HG03175 (cell line): ENCODE measurements around the gene GALK1.
"Not testable (repeated sequence)": the region's sequence is repeated elsewhere in the genome, so short reads cannot be mapped to it uniquely, and the experiment has no call there.

Experiments used
- ATAC-seq: cut with Tn5 transposase; IDR thresholded peaks from one replicate; pipeline ENCODE4 v1.9.1; 2021; ENCODE audit warnings: mild to moderate bottlenecking, moderate library complexity; ENCODE audit not compliant: unreplicated experiment

Gene GALK1

DNA sequence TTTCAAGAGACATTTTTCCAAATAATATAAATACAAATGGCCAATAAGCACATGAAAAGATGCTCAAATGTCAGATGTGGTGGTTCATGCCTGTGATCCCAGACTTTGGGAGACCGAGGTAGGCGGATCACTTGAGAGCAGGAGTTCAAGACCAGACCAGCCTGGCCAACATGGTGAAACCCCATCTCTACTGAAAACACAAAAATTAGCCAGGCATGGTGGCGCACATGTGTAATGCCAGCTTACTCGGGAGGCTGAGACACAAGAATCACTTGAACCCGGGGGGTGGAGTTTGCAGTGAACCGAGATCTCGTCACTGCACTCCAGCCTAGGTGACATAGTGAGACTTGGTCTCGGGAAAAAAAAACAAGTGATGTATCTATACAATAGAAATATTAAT, 2.9 kb upstream of the GALK1 start:
- no peak for ATAC-seq

DNA sequence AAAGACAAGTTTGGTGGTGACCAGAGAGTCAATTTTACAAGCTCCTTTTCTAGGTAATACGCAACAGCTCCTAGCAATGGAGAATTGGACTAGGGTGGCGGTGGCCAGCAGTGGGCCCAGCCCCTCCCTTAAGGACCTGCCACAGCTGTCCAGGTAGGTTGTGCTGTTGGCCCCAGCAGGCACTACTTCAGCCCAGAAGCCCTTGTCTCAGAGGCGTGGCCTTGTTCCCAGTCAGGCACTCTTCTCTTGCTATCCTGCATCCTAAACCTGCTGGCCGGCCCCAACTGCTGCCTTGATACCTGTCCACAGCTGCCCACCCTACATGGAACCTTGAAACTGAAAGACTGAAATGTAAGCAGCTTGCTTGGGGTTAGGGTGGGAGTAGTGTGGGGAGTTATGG, 989 bp upstream of the GALK1 start:
- no peak for ATAC-seq

DNA sequence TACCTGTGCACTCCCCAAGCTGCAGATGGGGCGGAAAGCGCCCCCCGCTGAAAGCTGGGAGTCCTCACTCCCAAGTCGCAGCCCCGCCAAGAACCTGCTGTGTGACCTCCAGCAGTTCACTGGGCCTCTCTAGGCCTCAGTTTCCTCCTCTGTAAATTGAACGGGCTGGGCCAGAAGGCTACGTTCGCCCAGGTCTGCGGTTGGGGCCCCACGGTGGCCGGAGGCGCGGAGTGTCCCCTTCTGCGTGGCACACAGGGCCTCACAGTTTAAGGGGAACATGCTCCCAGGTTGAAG, 628 bp downstream of the GALK1 start:
- ATAC-seq = no peak

DNA sequence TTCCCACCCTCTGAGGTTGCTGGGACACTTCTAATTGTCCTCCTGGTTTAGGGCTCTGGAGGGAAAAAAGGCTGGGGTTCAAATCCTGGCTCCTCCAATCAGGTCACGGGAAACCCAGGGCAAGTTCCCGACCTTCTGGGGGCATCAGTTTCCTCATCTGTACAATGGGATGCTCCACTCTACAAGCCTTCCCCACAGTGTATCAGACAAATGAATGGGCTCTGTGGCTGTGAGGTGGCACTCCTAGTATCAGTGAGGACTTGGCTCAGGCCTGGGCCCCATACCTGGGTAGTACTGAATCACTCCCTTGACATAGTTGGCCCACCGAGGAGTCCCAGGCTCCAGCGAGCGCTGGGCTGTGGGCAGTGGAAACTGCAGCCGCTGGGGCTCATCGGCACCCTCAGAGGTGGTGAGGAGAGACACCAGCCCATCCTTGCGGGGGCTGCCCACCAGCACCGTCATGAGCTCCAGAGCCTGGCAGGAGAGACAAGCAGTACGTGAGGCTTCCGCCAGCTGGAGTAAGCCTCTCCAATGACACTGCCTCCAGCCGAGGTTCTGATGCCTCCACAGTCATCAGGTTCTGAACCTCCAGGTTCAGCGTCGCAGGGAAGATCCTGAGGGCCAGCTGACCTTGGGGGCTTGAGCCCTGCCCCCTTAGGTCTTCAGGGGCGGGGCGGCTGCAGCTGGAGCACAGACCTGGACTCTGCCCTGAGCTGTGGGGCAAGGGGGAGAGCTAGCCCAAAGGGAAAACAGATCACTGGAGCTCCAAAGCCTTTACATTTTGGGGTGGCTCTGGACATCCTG, 1.2 kb downstream of the GALK1 start:
- ATAC-seq = no peak

DNA sequence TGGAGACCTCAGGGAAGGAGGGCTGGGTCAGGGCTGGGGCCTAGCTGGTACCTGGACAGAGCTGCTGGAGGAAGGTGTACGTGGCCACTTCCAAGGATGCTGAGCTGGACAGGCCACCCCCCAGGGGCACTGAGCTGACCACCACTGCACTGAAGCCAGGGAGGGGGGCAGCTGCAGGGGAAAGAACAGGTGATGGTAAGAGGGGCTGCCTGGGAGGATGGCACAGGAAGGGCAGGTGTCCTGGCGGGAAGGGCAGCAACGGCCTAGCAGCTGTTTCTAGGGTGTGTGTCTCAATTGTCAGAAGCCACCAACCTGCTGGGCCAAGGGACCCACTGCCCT, 1.8 kb downstream of the GALK1 start:
- no peak for ATAC-seq

DNA sequence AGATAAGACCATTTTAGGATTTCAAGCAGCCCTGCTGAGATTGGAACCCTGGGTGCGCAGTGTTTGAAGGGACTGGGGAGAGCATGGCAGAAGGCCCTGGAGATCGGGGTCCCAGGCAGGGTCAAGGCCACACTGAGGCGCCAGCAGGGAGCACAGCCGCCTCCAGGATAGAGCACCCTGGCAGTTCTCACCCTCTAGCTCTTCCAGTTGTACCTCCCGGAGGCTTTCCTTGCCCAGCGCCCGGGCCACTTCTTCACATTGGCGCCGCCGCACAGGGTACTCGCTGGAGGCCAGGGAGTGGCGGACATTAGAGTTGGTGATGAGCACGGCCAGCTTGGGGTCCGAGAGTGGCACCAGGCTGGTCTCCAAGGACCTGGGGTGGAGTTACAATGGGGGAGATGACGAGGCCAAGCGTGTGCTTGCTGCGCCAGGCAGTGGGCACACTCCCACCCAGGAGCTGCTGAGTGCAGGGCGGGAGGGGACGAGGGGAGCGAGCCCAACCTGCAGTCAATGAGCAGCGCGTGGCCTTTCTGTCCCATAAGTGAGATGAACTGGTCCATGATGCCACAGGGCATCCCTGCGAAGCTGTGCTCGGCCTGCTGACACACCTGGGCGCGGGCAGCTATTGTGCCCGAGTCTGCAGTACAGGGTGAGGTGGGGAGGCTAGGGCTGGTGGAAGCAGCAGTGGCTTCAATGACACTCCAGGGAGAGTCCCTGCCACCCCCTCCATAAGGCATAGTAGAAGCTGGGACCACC, 2.3 kb downstream of the GALK1 start:
- no peak for ATAC-seq

DNA sequence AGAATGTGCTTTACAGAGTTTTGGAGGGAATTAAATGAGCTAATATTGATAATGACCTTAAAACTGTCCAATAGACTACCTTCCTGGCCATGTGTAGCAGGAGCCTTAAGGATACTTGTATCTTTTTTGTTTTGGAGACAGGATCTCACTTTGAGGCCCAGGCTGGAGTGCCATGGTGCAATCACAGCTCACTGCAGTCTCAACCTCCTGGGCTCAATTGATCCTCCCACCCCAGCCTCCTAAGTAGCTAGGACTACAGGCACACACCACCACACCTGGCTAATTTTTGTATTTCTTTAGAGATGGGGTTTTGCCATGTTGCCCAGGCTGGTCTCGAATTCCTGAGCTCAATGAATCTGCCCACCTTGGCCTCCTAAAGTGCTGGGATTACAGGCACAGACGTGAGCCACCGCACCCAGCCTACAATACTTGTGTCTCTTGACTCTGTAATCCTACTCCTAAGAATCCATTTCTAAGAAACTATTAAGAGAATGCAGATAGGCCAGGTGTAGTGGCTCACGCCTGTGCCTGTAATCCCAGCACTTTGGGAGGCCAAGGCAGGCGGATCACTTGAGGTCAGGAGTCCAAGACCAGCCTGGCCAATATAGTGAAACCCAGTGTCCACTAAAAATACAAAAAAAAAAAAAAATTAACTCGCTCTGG, 4.9 kb downstream of the GALK1 start:
- not testable (repeated sequence) for ATAC-seq

DNA sequence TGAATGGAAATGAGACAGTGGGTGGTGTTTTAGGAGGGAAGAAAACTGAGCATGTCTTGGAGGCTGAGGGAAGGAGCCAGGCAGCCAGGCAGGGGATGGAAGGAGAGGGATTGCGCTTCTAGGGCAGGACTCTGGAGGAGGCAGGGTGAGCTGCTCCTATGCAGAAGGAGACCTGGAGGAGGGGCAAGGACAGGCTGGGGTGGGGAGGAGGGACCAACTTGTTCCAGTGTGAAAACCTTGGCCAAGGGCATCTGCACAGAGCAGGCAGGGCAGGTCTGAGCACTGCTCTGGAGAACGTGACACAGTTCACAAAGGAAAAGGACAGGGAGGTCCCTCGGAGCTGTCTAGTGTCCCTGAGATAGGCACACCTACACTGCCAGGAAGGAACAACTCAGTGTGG, 5.5 kb downstream of the GALK1 start:
- no peak for ATAC-seq

DNA sequence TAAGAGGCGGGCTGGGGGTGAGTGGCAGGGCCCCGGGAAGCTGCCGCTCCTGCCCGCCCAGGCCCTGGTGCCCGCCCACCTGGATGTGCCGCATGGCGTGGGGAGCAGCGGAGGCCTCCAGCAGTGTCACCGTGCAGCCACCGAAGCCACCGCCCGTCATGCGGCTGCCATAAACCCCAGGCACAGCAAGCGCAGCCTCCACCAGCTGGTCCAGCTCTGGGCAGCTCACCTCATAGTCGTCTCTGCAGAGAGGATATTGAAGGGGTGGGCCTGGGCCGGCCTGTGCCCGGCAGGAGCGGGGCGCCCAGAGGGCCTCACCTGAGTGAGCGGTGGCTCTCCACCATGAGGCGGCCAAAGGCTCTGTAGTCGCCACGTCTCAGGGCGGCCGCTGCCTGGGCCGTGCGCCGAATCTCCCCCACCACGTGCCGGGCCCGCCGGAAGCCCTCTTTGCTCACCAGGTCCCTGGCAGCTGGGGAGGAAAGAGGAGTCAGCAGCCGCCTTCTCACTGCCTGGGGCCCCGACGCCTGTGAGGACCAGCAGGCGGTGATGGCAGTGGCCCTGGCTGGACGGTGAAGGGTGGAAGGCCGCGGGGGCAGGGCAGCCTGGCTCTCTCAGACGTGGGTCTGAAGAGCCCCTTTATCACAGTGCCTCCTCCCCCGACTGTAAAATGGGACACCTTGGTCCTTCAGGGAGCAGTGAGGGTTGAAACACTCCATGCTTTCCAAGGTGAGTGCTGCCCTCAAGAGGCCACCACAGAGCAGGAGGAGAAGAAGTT, 6.7 kb downstream of the GALK1 start:
- ATAC-seq = no peak

DNA sequence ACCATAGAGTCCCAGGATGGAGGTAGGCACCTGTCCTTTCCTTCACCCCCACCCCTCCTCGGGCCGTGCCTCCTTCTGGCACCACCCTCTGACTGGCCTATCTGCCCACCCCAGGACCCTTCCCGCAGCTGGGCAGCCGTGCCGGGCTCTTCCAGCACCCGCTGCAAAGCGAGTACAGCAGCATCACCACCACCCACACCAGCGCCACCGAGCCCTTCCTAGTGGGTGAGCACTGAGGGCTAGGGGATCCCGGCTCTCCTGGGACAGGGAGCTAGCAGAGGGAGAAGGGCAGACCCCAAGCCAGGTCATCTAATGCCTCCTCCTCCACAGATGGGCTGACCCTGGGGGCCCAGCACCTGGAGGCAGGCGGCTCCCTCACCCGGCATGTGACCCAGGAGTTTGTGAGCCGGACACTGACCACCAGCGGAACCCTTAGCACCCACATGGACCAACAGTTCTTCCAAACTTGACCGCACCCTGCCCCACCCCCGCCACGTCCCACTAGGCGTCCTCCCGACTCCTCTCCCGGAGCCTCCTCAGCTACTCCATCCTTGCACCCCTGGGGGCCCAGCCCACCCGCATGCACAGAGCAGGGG, 7.8 kb downstream of the GALK1 start:
- ATAC-seq = no peak

DNA sequence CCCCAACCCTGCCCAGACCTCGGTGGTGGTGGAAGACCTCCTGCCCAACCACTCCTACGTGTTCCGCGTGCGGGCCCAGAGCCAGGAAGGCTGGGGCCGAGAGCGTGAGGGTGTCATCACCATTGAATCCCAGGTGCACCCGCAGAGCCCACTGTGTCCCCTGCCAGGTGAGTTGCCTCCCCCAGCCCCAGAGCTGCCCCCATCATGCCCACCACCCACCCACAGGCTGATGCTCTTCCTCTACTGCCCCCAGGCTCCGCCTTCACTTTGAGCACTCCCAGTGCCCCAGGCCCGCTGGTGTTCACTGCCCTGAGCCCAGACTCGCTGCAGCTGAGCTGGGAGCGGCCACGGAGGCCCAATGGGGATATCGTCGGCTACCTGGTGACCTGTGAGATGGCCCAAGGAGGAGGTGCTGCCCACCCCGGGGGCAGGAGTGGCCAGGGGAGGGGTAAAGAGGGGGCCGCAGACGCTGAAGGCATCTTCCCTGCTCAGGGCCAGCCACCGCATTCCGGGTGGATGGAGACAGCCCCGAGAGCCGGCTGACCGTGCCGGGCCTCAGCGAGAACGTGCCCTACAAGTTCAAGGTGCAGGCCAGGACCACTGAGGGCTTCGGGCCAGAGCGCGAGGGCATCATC, 8.4 kb downstream of the GALK1 start:
- no peak for ATAC-seq

DNA sequence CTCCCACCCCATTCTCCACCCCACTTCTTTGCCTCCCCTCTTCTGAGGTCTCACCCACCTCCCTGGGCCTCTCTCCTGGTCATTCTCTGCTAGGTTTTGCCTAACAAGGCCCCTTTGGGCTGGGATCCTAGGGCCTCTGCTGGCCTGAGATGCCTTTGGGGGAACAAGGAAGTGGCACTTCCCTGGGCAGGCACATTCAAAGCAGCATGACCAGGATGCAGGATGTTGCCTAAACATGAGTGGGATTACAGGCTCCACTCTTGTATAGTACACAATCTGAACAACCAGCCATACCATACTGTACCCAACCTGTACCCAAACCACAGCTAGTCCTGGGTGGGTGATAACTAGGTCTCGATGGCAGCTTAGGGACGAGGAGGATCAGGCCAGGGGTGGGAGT, 9.0 kb downstream of the GALK1 start:
- ATAC-seq = no peak

DNA sequence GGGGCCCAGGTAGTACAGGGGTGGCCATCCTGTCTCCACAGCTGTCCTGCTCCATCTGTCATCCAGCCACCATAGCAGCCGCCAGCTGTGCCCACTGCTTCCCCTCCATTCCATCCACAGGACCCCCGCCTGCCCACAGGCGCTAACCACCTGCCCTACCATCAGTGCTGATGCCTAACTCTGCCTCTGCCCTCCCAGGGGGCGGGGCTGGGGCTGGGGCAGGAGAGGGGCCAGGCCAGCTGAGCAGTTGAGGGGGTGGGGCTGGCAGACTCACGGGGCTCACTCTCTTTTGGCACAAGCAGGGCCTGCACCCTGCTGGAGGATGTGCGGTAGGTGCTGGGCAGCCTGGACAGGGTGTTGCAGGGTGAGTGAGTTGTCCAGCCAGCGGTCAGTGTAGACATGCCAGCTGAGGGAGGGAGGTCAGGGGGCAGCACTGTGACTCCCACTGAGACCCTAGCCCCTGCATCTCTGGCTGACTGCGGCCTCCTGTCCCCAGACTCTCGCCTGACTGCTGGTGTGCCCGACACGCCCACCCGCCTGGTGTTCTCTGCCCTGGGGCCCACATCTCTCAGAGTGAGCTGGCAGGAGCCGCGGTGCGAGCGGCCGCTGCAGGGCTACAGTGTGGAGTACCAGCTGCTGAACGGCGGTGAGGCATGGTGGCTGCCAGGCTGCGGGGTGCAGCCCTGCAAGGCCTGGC, 9.6 kb downstream of the GALK1 start:
- no peak for ATAC-seq

DNA sequence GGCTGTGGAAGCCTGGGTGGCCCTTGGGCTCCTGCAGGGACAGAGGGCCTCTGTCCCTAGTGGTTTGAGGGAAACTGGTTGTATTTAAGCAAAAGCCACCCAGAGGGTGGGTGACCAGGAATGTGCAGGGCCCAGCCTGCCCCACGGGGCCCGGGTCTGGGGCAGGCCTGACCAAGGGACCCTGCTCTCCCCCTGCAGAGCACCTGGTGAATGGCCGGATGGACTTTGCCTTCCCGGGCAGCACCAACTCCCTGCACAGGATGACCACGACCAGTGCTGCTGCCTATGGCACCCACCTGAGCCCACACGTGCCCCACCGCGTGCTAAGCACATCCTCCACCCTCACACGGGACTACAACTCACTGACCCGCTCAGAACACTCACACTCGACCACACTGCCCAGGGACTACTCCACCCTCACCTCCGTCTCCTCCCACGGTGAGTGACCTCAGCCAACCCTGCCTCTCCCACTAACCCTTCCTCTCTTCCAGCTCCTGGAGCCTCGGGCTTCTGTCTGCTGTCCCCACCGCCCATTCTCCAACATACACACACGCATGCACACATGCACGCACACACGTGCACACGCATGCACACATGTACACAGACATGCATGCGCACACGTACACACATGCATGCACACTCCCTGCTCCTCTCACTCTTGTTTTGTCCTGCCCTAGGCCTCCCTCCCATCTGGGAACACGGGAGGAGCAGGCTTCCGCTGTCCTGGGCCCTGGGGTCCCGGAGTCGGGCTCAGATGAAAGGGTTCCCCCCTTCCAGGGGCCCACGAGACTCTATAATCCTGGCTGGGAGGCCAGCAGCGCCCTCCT, 10.4 kb downstream of the GALK1 start:
- ATAC-seq = no peak

DNA sequence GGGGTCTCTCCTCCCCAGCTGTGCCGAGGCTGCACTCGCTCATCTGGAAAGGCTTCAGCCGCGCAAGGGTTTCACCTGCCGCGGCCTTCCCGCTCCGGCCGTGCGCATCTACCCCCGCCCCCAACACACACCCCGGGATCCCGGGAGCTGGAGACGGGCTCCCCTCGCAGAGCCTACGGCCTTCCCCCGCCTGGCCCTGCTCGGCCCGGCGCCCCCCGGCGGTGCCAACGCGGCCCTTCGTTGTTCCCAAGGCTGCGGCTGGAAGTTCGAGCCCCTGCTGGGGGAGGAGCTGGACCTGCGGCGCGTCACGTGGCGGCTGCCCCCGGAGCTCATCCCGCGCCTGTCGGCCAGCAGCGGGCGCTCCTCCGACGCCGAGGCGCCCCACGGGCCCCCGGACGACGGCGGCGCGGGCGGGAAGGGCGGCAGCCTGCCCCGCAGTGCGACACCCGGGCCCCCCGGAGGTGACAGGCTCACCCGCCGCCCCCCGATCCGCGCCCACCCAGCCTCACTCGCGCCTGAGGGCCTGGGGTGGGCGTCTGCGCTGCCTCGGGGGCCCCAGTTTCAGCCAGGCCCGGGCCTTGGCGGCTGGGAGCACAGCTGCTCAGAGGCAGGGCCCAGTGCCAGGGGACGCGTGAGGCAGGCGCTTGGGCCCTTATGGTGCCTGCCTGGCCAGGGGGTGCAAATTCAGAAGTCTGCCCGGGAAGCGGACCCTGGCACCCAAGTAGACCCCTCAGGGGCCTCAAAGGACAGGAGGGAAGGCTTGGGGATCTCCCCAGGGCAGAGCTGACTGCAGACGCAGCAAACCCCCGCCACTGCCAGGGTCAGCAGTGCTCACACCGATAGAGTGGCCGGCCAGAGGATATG, 11.2 kb downstream of the GALK1 start:
- ATAC-seq = peak; percentile 58

DNA sequence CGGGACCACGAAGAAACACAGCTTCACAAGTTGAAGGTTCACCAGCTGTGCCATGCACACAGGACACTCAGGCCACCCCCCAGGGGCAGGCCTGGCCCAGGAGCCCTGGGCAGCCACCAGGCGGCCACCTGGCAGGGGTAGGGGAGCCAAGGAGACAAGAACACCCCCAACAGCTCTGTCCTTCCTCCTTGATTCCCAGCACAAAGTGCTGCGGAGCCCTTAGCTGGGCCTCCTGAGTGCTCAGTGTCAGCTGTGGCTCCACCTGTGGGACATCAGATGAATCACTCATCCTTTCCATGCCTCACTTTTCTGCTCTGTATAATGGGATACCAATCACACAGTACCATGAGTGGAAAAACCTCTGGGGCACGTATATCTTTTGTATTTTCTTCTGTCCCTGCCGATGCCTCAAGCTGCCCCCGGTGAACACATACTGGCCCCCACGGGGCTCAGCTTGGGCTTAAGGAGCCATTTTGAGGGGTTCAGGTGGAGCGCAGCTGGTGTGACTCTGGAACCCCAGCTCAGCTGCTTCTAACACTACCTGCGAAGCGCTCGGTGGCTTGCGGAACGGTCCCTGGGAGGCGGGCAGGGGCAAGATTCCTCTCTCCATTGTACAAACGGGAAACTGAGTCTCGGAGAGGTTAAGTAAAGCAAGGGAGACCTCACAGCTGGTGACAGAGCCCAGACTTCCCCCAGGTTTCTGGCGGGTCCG, 12.0 kb downstream of the GALK1 start:
- no peak for ATAC-seq

DNA sequence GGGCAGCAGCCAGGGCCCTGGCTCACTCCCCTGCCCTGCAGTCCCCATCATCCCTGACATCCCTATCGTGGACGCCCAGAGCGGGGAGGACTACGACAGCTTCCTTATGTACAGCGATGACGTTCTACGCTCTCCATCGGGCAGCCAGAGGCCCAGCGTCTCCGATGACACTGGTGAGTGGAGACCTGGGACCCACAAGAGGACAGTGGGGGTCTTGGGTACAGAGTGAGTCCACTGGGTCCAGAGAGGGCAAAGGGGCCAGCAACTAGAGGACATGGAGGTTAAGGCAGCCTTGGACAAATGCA, 12.6 kb downstream of the GALK1 start:
- ATAC-seq = no peak
